A673 (cell line): ENCODE data around the gene CAPS2. TPM values are rescaled to one million over a fixed set of nuclear protein-coding genes. Genes with fewer than 3 reads are reported as not detected.

Experiments
- BruUV-seq: library from RNA; stranded (reverse); fragments of 400-500 nt; replicated peaks from 2 replicates; lab custom pipeline; 2021; lab: Mats Ljungman, UMichigan
- CTCF ChIA-PET: fragments of 300-600 bp; sonication (Branson Sonifier 250); formaldehyde crosslinking; loops from one replicate; lab custom pipeline; 2022; ENCODE audit warnings: antibody characterized with exemption; lab: Charles Lee
- POLR2A ChIA-PET: fragments of 300-600 bp; sonication (Branson Sonifier 250); formaldehyde crosslinking; loops from one replicate; lab custom pipeline; 2022; ENCODE audit warnings: antibody characterized with exemption; ENCODE audit not compliant: low non-redundant PET; lab: Charles Lee
- DNase-seq: peaks from one replicate; pipeline ENCODE4 v3.0.0-alpha.2; 2015; ENCODE audit warnings: low spot score
- H3K27ac ChIP-seq: fragments of 200-600 bp; sonication (generic); 2 replicates; pipeline ENCODE4 v1.5.1; 2016; ENCODE audit warnings: mixed run types, low read depth, mild to moderate bottlenecking, mixed read lengths, antibody characterized with exemption, low read length; ENCODE audit not compliant: poor library complexity, severe bottlenecking
- H3K27me3 ChIP-seq: fragments of 200-600 bp; sonication (generic); replicated peaks from 2 replicates; pipeline ENCODE4 v1.6.1; 2017; ENCODE audit warnings: mixed run types, low read depth, mild to moderate bottlenecking, mixed read lengths, antibody characterized with exemption, low read length; ENCODE audit not compliant: insufficient read depth, poor library complexity
- H3K36me3 ChIP-seq: fragments of 200-600 bp; sonication (generic); 2 replicates; pipeline ENCODE4 v1.6.1; 2016; ENCODE audit warnings: mixed run types, mild to moderate bottlenecking, mixed read lengths, antibody characterized with exemption, low read length; ENCODE audit not compliant: insufficient read depth, poor library complexity, severe bottlenecking
- H3K4me1 ChIP-seq: fragments of 200-600 bp; sonication (generic); 2 replicates; pipeline ENCODE4 v1.6.1; 2017; ENCODE audit warnings: mixed run types, mild to moderate bottlenecking, mixed read lengths, antibody characterized with exemption, low read length; ENCODE audit not compliant: insufficient read depth, poor library complexity, severe bottlenecking
- H3K4me3 ChIP-seq: fragments of 200-600 bp; sonication (generic); 2 replicates; pipeline ENCODE4 v1.5.1; 2016; ENCODE audit warnings: low read depth, mixed run types, mild to moderate bottlenecking, mixed read lengths, low read length; ENCODE audit not compliant: poor library complexity, severe bottlenecking
- H3K9me3 ChIP-seq: fragments of 200-600 bp; sonication (generic); 2 replicates; pipeline ENCODE4 v1.6.1; 2016; ENCODE audit warnings: mixed run types, low read depth, mild to moderate bottlenecking, mixed read lengths, antibody characterized with exemption, low read length; ENCODE audit not compliant: poor library complexity, severe bottlenecking
- CTCF ChIP-seq: fragments of 300-800, 200-600 bp; sonication (generic); conservative IDR thresholded peaks from 2 replicates; pipeline ENCODE4 v1.5.1; 2017; ENCODE audit warnings: low read depth, mild to moderate bottlenecking, antibody characterized with exemption, low read length, moderate library complexity, mixed read lengths
- EZH2 ChIP-seq: fragments of 200-600 bp; sonication (generic); IDR thresholded peaks from 2 replicates; pipeline ENCODE4 v1.6.1; 2017; ENCODE audit warnings: borderline replicate concordance, low read depth, mild to moderate bottlenecking, mixed read lengths, antibody characterized with exemption, low read length; ENCODE audit not compliant: poor library complexity, severe bottlenecking
- intact Hi-C: fragments of 100-400 bp; cut with micrococcal nuclease; formaldehyde crosslinking; loops from one replicate; pipeline ENCODE4 v1.10.0; 2022; ENCODE audit not compliant: unreplicated experiment
- total RNA-seq: library from RNA; stranded (reverse); gene quantifications from 2 replicates; pipeline ENCODE4 v1.2.3, GENCODE V29; 2021

Gene CAPS2
- total RNA-seq, 1 experiment from 2014 or later: 13.2 TPM

- POLR2A ChIA-PET: no interaction called here
- no peak for DNase-seq
- BruUV-seq: no TSS peak
- Histone ChIP-seq H3K9me3 (no peaks in the 10 kb centered on the region), H3K27ac (no peak overlapping the region), H3K36me3 (no peaks in the 10 kb centered on the region), H3K4me3 (no peak overlapping the region), H3K4me1 (no peaks in the 10 kb centered on the region), H3K27me3 (no peaks in the 10 kb centered on the region)
- TF ChIP-seq EZH2 (no peak), CTCF (no peak)
- CTCF ChIA-PET: no interaction called here
- intact Hi-C loops: no loop called here
These were observed 85.0 kb downstream of the CAPS2 start for GRCh38 chr12:75245108-75245507.

GRCh38 chr12:75239987-75240386, 90.1 kb downstream of the CAPS2 start:
- ChIA-PET CTCF (no interaction called here), POLR2A (no interaction called here)
- no peak overlapping the region for H3K27ac ChIP-seq
- no peak for TF ChIP-seq CTCF
- TF ChIP-seq EZH2: no peak
- no TSS peak for BruUV-seq
- H3K36me3 ChIP-seq: no peaks in the 10 kb centered on the region
- no peaks in the 10 kb centered on the region for H3K27me3 ChIP-seq
- no peaks in the 10 kb centered on the region for H3K9me3 ChIP-seq
- no peak overlapping the region for H3K4me3 ChIP-seq
- intact Hi-C loops: no loop called here
- H3K4me1 ChIP-seq: no peaks in the 10 kb centered on the region
- DNase-seq: no peak

GRCh38 chr12:75236206-75236605, 93.9 kb downstream of the CAPS2 start:
- Histone ChIP-seq H3K9me3 (no peaks in the 10 kb centered on the region), H3K4me1 (no peaks in the 10 kb centered on the region), H3K36me3 (no peaks in the 10 kb centered on the region), H3K27ac (no peak overlapping the region), H3K4me3 (no peak overlapping the region), H3K27me3 (no peaks in the 10 kb centered on the region)
- ChIA-PET CTCF (no interaction called here), POLR2A (no interaction called here)
- TF ChIP-seq EZH2 (no peak), CTCF (no peak)
- intact Hi-C loops: no loop called here
- BruUV-seq: no TSS peak
- no peak for DNase-seq
